A549 (cell line): ENCODE measurements around the gene SLC37A1.

ENCODE experiments used
- CEBPB ChIP-seq, 2 experiments: fragments of >200 bp in 1 of 2; sonication (Bioruptor Twin) in 1 of 2; formaldehyde crosslinking in 1 of 2; IDR thresholded peaks; 2 replicates each; pipeline ENCODE4 v1.6.1; 2012 to 2016
- EP300 ChIP-seq, 2 experiments: fragments of >200 bp; sonication (Bioruptor Twin); formaldehyde crosslinking; IDR thresholded peaks; 2 replicates in 1 of 2; 3 replicates in 1 of 2; pipeline ENCODE4 v1.6.1; 2016 to 2017
- JUNB ChIP-seq: fragments of >200 bp; sonication (Bioruptor Twin); formaldehyde crosslinking; IDR thresholded peaks from 2 replicates; pipeline ENCODE4 v1.6.1; 2016
- MYC ChIP-seq: IDR thresholded peaks from 2 replicates; pipeline ENCODE4 v1.6.1; 2012; ENCODE audit warnings: mild to moderate bottlenecking, inconsistent platforms, low read length, improper control_type of control experiment, borderline replicate concordance
- POLR2A ChIP-seq: IDR thresholded peaks from 2 replicates; pipeline ENCODE4 v1.6.1; 2012; ENCODE audit warnings: mild to moderate bottlenecking, low read length
- POLR2AphosphoS2 ChIP-seq: conservative IDR thresholded peaks from 2 replicates; pipeline ENCODE4 v1.6.1; 2012; ENCODE audit warnings: low read length, improper control_type of control experiment, inconsistent platforms
- TP53 ChIP-seq: fragments of 250-450 bp; sonication (Bioruptor Pico); IDR thresholded peaks from 2 replicates; pipeline ENCODE4 v1.5.0; 2021; ENCODE audit warnings: mild to moderate bottlenecking, moderate library complexity
- TF ChIP-seq, protein P1 (sequence below): fragments of >200 bp; sonication (Bioruptor Twin); formaldehyde crosslinking; IDR thresholded peaks from 3 replicates; pipeline ENCODE4 v1.5.1; 2016
- TF ChIP-seq, protein P2 (sequence below): fragments of 150-350 bp; IDR thresholded peaks from 2 replicates; pipeline ENCODE4 v1.6.1; 2014; ENCODE audit warnings: low read depth, mild to moderate bottlenecking, low read length

DNA sequence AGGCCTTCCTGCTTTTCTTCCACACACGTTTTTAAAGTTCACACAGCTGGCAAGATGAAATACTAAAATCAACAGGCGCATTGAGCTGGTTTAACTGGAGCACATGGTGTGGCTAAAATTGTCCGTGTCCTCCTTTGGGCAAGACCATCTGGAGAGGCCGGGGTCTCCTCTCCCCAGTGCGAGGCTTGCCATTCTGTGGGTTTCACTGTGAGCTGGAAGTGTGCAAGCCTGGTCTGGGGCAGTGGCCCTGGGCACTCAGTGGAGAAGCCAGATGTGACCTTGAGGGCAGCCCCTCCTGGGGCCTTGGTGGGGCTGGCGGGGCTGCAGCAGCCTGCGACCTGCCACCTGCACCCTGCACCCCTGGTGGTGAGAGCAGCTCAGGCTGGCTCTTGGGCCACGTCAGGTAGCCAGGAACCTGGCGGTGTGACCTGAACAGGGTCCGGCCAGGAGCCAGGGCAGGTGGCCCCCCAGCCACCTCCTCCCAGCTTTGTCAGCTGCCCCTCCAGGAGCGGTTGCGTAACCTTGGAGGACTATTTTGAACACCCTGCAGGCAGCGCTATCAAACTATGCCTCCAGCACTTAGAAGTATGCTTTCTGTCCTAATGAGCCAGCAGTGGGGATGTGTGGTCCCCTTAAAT is 52.4 kb downstream of the SLC37A1 start:
- TF ChIP-seq, protein P1, sequence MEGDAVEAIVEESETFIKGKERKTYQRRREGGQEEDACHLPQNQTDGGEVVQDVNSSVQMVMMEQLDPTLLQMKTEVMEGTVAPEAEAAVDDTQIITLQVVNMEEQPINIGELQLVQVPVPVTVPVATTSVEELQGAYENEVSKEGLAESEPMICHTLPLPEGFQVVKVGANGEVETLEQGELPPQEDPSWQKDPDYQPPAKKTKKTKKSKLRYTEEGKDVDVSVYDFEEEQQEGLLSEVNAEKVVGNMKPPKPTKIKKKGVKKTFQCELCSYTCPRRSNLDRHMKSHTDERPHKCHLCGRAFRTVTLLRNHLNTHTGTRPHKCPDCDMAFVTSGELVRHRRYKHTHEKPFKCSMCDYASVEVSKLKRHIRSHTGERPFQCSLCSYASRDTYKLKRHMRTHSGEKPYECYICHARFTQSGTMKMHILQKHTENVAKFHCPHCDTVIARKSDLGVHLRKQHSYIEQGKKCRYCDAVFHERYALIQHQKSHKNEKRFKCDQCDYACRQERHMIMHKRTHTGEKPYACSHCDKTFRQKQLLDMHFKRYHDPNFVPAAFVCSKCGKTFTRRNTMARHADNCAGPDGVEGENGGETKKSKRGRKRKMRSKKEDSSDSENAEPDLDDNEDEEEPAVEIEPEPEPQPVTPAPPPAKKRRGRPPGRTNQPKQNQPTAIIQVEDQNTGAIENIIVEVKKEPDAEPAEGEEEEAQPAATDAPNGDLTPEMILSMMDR, result no peak
- no peak for TF ChIP-seq TP53
- no peak for TF ChIP-seq POLR2A
- TF ChIP-seq, protein P2, sequence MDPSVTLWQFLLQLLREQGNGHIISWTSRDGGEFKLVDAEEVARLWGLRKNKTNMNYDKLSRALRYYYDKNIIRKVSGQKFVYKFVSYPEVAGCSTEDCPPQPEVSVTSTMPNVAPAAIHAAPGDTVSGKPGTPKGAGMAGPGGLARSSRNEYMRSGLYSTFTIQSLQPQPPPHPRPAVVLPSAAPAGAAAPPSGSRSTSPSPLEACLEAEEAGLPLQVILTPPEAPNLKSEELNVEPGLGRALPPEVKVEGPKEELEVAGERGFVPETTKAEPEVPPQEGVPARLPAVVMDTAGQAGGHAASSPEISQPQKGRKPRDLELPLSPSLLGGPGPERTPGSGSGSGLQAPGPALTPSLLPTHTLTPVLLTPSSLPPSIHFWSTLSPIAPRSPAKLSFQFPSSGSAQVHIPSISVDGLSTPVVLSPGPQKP, result no peak
- no peak for TF ChIP-seq EP300 (IDR thresholded peaks at IDR 0.05)
- no peak for TF ChIP-seq MYC
- no peak for TF ChIP-seq POLR2AphosphoS2
- no peak for TF ChIP-seq JUNB
- TF ChIP-seq CEBPB (IDR thresholded peaks at IDR 0.05), result no peak
